Osteocyte (in vitro differentiated cells): Measurements from ENCODE around the gene FAM193A. TPM values are rescaled to one million over a fixed set of nuclear protein-coding genes. Genes with fewer than 3 reads are reported as not detected.
A peak's percentile ranks its signal among the peaks of the same experiment; 100 is the strongest.

Source experiments
- DNase-seq: peaks from one replicate; pipeline ENCODE4 v3.0.0; 2021; ENCODE audit warnings: mixed read lengths; ENCODE audit not compliant: unreplicated experiment; ENCODE audit errors: extremely low spot score
- H3K27ac Mint-ChIP-seq: one replicate; pipeline ENCODE4 v1.8.0; 2021; ENCODE audit warnings: mild to moderate bottlenecking, mixed read lengths; ENCODE audit not compliant: unreplicated experiment
- H3K27me3 Mint-ChIP-seq: one replicate; pipeline ENCODE4 v1.8.0; 2021; ENCODE audit warnings: mixed read lengths; ENCODE audit not compliant: unreplicated experiment
- H3K36me3 Mint-ChIP-seq: one replicate; pipeline ENCODE4 v1.8.0; 2021; ENCODE audit warnings: mixed read lengths; ENCODE audit not compliant: unreplicated experiment
- H3K4me1 Mint-ChIP-seq: one replicate; pipeline ENCODE4 v1.8.0; 2021; ENCODE audit warnings: mixed read lengths; ENCODE audit not compliant: unreplicated experiment
- H3K4me3 Mint-ChIP-seq: one replicate; pipeline ENCODE4 v1.8.0; 2021; ENCODE audit warnings: mild to moderate bottlenecking, moderate library complexity, mixed read lengths; ENCODE audit not compliant: unreplicated experiment
- H3K9me3 Mint-ChIP-seq: one replicate; pipeline ENCODE4 v1.8.0; 2021; ENCODE audit warnings: mixed read lengths; ENCODE audit not compliant: unreplicated experiment
- total RNA-seq: library from RNA; stranded (reverse); gene quantifications from 2 replicates; pipeline ENCODE4 v1.2.1, GENCODE V29; 2021
- TF ChIP-seq, protein P1 (sequence below): fragments of 200-600 bp; sonication (generic); IDR thresholded peaks from 2 replicates; pipeline ENCODE4 v1.5.0; 2021; ENCODE audit warnings: antibody characterized with exemption, mild to moderate bottlenecking, moderate library complexity

Gene FAM193A
- total RNA-seq, 1 donor from 2014 or later = 35.3 TPM

DNA sequence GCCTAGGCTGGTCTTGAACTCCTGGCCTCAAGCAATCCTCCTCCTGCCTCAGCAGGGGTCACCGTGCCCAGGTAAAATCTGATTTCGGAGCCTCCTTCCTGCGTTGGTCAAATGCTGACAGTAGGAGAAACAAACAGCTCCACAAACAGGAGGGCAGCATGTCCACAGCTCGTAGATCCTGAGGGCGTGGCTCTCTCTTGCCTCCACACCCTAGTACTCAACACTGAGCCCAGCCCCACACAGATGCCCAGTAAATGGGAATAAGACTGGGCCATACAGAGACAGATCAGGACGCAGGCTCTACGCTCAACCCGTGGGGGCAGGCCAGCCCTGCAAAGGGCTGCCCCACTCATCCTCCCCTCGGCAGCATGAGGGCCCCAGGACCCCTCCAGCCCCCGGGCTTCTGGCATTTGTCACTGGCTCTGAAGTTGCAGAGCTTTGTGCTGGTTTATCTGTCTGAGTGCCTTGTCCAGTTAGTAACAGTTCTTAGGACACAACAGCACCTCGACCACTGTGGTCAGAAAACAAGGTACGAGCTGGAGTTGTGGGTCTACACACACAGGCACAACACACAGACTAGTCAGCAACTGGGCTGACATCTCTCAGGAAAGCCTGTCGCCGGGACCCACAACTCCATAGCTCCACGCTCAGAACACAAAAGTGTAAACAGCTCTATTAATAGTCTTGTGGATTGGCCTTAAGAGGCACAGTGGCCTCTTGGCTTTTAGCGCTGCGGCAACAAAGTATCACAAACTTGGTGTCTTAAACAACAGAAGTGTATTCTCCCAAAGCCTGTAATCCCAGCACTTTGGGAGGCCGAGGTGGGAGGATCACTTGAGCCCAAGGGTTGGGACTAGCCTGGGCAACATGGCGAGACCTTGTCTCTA, 214.5 kb downstream of the FAM193A start:
- TF ChIP-seq, protein P1, sequence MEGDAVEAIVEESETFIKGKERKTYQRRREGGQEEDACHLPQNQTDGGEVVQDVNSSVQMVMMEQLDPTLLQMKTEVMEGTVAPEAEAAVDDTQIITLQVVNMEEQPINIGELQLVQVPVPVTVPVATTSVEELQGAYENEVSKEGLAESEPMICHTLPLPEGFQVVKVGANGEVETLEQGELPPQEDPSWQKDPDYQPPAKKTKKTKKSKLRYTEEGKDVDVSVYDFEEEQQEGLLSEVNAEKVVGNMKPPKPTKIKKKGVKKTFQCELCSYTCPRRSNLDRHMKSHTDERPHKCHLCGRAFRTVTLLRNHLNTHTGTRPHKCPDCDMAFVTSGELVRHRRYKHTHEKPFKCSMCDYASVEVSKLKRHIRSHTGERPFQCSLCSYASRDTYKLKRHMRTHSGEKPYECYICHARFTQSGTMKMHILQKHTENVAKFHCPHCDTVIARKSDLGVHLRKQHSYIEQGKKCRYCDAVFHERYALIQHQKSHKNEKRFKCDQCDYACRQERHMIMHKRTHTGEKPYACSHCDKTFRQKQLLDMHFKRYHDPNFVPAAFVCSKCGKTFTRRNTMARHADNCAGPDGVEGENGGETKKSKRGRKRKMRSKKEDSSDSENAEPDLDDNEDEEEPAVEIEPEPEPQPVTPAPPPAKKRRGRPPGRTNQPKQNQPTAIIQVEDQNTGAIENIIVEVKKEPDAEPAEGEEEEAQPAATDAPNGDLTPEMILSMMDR = no peak
- Mint-ChIP-seq H3K27me3 (no peaks in the 10 kb centered on the region), H3K9me3 (no peaks in the 10 kb centered on the region), H3K27ac (no peak overlapping the region), H3K4me3 (no peak overlapping the region), H3K4me1 (peaks cover 30% of the 10 kb centered on the region), H3K36me3 (peaks cover 7% of the 10 kb centered on the region)
- no peak for DNase-seq

DNA sequence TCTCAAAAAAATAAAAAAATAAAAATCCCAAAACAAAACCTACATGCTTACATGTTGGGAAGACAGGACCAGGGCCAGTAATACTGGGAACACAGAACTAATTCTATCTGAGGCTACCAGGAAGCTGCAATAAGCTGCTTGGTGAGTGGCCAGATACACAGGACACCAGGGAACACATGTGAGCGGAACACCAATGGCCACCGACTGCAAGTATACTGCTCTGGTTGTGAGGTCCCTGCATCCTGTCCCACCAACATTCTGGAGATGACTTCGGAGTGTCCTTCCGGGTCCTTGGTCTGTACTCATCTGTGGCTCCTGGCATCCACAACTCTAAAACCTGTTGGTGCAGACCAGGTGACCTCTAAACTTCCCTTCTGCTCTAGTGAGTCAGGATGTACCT, 217.0 kb downstream of the FAM193A start:
- H3K27ac Mint-ChIP-seq = no peak overlapping the region
- H3K4me3 Mint-ChIP-seq = no peak overlapping the region
- H3K4me1 Mint-ChIP-seq = peaks cover 17% of the 10 kb centered on the region
- no peaks in the 10 kb centered on the region for H3K27me3 Mint-ChIP-seq
- no peaks in the 10 kb centered on the region for H3K36me3 Mint-ChIP-seq
- TF ChIP-seq, protein P1 = no peak
- no peak for DNase-seq
- H3K9me3 Mint-ChIP-seq = no peaks in the 10 kb centered on the region

DNA sequence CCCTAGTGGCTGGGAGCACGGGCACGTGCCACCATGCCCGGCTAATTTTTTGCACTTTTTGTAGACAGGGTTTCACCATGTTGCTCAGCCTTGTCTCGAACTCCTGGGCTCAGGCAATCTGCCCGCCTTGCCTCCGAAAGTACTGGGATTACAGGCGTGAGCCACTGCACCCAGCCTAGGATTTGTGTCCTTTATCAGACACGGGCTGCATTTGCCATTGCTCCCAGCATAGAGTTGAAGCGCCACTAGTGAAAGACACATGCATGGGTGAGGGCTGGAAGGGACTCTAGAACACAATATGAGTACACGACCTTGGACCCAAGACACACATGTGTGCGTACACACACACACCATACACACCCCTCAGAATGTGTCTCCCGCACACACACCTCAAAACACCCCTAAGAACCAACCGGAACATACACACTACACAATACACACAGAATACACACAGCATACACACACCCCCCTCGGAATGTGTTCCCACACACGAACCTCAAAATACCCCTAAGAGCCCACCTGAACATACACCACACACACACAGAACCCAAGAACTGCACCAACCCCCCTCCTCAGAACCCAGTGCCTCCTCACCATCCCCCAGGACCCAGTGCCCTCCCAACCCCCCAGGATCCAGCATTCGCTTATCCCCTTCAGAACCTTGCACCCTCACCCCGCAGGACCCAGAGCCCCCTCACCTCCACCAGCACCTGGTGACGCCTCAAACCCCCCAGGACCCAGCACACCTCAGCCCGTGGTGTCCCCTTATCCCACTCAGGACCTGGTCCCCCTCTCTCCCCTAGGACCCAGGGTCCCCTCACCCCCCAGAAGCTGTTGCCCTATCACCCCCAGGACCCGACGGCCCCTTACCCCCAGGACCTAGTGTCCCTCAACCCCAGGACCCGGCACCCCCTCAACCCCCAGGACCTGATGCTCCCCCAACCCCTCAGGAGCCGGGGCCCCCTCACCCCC, 218.7 kb downstream of the FAM193A start:
- DNase-seq = no peak
- H3K36me3 Mint-ChIP-seq = no peaks in the 10 kb centered on the region
- H3K4me3 Mint-ChIP-seq = peak overlapping the region; percentile 68
- no peaks in the 10 kb centered on the region for H3K9me3 Mint-ChIP-seq
- no peaks in the 10 kb centered on the region for H3K27me3 Mint-ChIP-seq
- TF ChIP-seq, protein P1 = no peak
- H3K27ac Mint-ChIP-seq = peak overlapping the region; percentile 8
- peaks cover 17% of the 10 kb centered on the region for H3K4me1 Mint-ChIP-seq

DNA sequence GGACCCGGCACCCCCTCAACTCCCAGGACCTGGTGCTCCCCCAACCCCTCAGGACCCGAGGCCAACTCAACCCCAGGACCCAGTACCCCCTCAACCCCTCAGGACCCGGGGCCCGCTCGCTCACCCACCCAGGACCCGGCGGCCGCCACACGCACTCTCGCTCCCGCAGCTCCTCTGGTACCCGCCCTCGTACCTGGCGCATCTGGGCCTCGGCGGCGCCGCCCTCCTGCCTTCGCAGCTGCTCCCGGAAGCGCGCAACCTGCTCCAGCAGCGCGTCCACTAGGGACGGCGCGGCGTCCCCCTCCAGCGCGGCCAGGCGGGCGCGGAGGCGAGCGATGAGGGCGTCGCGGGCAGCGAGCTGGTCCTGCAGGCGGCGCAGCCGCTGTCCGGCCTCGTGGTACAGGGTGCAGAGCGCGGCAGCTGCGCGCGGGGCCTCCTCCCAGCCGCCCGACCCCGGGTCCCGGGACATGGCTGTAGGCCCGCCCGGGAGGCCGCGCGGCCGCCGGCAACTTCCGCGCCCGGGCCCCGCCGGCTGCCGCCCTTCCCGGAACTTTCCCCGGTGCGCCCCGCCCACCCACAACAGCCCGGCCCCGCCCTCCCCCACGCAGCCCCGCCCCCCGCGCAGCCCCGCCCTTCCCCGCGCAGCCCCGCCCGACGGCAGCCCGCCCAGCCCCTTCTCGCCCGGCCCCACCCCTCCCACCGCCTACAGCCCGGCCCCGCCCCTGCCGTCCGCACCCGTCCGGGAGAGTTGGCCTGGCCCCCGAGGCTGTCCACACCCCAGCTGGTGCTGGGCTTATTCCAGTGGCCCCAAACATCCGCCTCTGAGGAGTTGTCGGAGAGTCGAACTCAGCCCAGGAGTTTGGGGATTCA, 219.6 kb downstream of the FAM193A start, which contains the start of gene TNIP2:
Gene TNIP2, minus strand, starts transcription at position 516 of the 870 bp plus-strand sequence. Its CDS starts 47 bp downstream, at position 469.
- Mint-ChIP-seq H3K36me3 (no peaks in the 10 kb centered on the region), H3K27ac (peak within 1 kb of the TSS; percentile 47), H3K4me3 (peak within 1 kb of the TSS; percentile 68), H3K4me1 (peaks cover 17% of the 10 kb centered on the region), H3K9me3 (no peaks in the 10 kb centered on the region), H3K27me3 (no peaks in the 10 kb centered on the region)
- peak; percentile 93 for DNase-seq
- TF ChIP-seq, protein P1 = peak; percentile 63
